Measurements from ENCODE around the gene SLC38A3.

- TF ChIP-seq CTCF (IDR thresholded peaks at IDR 0.05; ENCODE audit: insufficient read depth, low read length), result no peak
- TF ChIP-seq POLR2AphosphoS5 (IDR thresholded peaks at IDR 0.05; ENCODE audit: low read depth), result no peak
- no peak for TF ChIP-seq REST (IDR thresholded peaks at IDR 0.05; ENCODE audit: insufficient replicate concordance, low read depth)
Observed at GRCh38 chr3:50224639-50225038, 19.6 kb downstream of the SLC38A3 start.

Data from HL-60 (cell line).